ENCODE data around the gene QSOX2. TPM values are rescaled to one million over a fixed set of nuclear protein-coding genes. Genes with fewer than 3 reads are reported as not detected.

The QSOX2 gene
- polyA plus RNA-seq, 1 experiment: 14.7 TPM

DNA sequence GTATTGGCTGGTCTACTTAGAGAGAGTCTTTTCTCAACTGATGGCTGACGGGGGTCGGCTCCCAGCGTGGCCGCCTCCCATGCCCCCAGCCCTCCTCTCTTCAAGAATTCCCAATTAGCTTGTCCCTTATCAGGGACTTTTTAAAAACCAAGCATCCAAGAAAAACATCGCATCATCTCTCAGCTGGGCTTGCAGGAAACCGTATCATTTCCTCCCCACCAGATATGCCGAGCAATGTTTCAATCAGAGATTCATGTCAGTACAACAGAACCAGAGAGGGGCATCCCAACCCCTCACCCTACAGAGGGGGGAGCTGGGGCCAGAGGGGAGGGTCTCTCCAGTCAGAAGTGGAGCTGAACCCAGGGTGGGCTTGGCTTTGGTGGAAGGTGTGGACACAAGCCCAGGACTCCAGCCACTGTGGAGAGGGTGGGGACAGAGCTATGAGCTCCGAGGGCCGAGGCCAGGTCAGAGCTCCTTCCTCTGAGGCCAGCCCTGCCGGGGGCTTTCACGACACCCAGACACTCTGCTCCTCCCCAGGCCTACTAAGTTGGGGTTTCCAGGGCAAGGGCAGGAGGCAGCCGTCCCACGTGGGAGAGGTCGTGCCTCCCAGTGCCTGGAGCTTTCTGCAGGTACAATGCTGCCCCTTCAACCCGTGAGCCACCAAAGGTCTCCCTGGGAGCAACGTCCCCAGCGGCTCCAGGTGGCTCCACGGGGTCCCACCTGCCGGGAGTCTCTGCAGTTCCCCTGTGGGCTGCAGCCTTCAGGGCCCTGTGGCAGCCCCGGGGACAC, 87.9 kb downstream of the QSOX2 start:
- DNase-seq (ENCODE audit: low read depth, low spot score): no peak
- ChIA-PET CTCF (no interaction called here), POLR2A (no interaction called here)
- TF ChIP-seq, protein P1, sequence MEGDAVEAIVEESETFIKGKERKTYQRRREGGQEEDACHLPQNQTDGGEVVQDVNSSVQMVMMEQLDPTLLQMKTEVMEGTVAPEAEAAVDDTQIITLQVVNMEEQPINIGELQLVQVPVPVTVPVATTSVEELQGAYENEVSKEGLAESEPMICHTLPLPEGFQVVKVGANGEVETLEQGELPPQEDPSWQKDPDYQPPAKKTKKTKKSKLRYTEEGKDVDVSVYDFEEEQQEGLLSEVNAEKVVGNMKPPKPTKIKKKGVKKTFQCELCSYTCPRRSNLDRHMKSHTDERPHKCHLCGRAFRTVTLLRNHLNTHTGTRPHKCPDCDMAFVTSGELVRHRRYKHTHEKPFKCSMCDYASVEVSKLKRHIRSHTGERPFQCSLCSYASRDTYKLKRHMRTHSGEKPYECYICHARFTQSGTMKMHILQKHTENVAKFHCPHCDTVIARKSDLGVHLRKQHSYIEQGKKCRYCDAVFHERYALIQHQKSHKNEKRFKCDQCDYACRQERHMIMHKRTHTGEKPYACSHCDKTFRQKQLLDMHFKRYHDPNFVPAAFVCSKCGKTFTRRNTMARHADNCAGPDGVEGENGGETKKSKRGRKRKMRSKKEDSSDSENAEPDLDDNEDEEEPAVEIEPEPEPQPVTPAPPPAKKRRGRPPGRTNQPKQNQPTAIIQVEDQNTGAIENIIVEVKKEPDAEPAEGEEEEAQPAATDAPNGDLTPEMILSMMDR (IDR thresholded peaks at IDR 0.05; ENCODE audit: low read depth, low read length): no peak
- Histone ChIP-seq H3K27me3 (ENCODE audit: control insufficient read depth, insufficient read depth, low read length) (peaks cover 53% of the 10 kb centered on the region), H3K4me3 (ENCODE audit: low read depth, low read length) (no peak overlapping the region), H3K27ac (ENCODE audit: low read depth, low read length) (no peak overlapping the region), H3K9me3 (ENCODE audit: control insufficient read depth, insufficient read depth, low read length) (peaks cover 4% of the 10 kb centered on the region)

Other genes with a start within 250 kb of the QSOX2 start
- gene NACC2, start 150.5 kb downstream of the QSOX2 start, polyA plus RNA-seq (2011; rRNA removed): 11.7 and 12.2 TPM in 2 replicates
- gene TMEM250, start 126.9 kb downstream of the QSOX2 start, polyA plus RNA-seq (2011; rRNA removed): 8.8 and 12.7 TPM in 2 replicates
- gene LHX3, start 40.7 kb downstream of the QSOX2 start, polyA plus RNA-seq (2011; rRNA removed): not detected in 2 replicates
- gene CCDC187, start 58.3 kb upstream of the QSOX2 start, polyA plus RNA-seq (2011; rRNA removed): not detected in 2 replicates
- 22.5 and 32.8 TPM in 2 replicates for gene GPSM1, start 81.7 kb upstream of the QSOX2 start, polyA plus RNA-seq (2011; rRNA removed)
- gene DNLZ, start 117.9 kb upstream of the QSOX2 start, polyA plus RNA-seq (2011; rRNA removed): 3.7 and 4.7 TPM in 2 replicates
- gene CARD9, start 127.9 kb upstream of the QSOX2 start, polyA plus RNA-seq (2011; rRNA removed): 0.63 and 0.93 TPM in 2 replicates
- 2.2 and 2.4 TPM in 2 replicates for gene SNAPC4, start 154.4 kb upstream of the QSOX2 start, polyA plus RNA-seq (2011; rRNA removed)
- 31.5 and 33.8 TPM in 2 replicates for gene ENTR1, start 164.8 kb upstream of the QSOX2 start, polyA plus RNA-seq (2011; rRNA removed)
- 53.8 and 65.8 TPM in 2 replicates for gene PMPCA, start 164.8 kb upstream of the QSOX2 start, polyA plus RNA-seq (2011; rRNA removed)
- 4.3 and 5.2 TPM in 2 replicates for gene INPP5E, start 194.0 kb upstream of the QSOX2 start, polyA plus RNA-seq (2011; rRNA removed)
- 23.2 and 30.7 TPM in 2 replicates for gene SEC16A, start 237.2 kb upstream of the QSOX2 start, polyA plus RNA-seq (2011; rRNA removed)

All from AG04450 (cell line).